SHP77 (cell line): Measurements from ENCODE around the gene DHRS1.

Source experiments
- DNase-seq, 2 experiments: peaks; one replicate each; lab custom pipeline; 2025; lab: John Stamatoyannopoulos, UW

Gene DHRS1

DNA sequence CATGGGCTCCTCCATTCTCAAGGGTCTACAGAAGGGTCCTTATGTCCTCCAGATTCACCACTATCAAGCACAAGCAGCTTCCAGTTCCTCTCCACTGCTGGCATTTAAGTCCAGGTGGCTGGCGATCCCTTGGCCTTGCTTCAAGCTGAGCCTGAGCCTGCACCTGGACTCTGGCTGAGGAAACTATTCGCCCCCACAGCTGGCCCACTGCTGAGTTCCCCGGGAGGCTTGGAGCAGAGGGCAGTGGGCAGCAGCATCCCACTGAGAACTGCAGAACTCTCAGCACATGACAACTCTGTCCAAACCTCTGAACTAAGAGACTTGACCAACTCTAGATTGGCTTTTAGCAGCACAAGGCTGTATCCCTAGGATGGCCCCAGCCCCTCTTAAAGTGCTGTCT is 16.8 kb downstream of the DHRS1 start:
- DNase-seq = no peak

DNA sequence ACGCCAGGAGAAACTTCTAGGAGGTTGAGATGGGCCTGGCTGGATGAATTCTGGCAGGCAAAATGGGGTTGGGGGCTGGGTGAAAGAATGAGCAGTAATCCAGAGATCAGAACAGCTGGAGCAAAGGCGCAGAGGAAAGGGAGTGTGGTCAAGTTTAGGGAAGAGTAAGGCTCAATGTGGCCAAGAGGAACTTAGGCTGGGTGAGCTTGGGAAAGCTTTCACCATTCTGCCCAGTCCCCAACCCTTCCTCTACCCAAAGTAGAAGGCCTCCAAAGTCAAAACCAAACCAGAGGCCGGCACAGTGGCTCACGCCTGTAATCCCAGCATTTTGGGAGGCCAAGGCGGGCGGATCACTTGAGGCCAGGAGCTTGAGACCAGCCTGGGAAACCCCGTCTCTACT is 17.9 kb downstream of the DHRS1 start:
- no peak for DNase-seq

DNA sequence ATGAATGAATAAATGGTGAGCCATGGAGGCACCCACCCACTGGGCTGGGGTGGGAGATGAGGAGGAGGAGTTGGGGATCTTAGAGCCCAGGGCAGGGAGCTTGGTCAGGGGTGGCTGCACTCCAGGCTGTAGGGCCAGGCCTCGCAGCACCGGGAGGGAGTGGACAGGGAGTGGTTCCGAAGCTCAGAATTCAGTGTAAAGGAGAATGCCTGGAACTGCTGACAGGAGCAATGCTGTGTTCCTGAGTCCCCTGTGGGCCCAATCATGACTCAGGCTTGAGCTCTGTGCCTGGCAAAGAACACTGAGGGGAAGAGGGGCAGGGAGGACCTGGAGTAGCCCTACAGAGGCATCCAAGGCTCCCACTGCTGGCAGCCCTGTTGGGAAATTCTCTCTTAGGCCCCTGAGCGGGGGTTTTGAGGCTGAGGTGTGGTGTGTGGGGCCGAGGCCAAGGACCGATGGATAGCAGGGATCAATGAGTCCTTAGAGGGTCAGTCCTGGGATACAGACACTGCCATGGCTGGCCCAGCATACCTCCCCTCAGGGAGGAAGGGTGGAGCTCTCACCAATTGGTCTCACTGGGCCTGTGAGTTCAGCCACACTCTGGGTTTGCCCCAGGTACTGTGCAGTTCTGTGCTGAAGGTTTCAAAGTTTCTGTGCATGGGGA is 18.7 kb downstream of the DHRS1 start:
- no peak for DNase-seq

DNA sequence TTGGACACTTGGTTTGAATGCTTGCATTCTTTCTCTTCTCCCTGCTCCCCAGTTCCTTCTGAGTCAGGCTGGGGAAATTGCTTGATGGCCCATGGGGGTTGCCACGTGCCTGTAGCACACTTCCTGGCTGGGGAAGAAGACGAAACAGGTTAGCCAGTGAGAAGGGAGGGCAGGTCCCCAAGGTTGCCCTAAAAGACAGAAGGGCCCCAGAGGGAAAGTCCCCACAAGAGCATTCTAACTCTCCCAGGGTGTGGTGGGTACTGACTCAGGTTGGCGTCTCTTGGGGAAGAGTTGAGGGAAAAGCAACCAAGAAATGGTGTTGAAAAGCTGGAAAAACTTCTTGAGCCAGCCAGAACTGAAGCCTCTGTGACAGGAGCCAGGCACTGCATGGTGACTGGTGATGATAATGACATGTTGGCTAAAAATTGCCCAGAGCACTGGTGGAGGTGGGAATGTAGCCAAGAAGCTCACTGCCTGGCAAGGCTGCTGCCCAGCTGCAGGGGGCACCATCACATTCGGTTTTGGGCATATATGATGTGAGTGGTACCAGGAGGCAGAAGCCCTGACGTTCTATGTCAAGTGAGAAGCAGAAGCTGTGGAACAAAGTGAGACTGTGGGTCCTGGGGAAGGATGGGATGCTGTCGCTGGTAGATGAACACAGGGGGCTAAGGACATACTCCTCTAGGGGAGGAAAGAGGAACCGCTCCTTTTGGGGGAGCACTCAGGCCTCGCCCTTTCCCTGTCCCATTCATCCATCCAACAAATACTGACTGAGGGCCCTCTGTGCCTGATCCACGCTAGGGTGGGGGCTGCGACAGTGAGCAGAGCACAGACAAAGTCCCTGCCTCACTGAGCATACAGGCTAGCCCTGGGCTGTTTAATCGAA is 20.0 kb downstream of the DHRS1 start:
- DNase-seq = no peak

DNA sequence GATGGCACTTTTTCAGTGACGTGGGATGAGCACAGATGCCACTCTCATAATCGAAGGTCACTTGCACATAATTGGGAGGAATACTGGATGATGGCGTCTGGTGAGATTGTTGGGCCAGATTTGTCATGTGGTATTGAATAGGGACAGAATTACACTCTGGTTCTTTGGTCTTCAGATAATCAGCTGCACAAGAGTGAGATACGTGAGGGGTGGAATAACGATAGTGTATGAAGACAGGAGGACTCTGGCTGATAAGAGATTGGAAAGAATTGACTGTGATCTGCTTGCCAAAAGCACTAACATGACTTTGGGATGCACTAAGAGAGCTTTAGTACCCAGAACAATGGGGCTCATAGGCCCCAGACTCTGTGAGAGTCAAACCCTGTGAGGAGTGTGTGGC is 21.2 kb downstream of the DHRS1 start:
- DNase-seq = no peak

DNA sequence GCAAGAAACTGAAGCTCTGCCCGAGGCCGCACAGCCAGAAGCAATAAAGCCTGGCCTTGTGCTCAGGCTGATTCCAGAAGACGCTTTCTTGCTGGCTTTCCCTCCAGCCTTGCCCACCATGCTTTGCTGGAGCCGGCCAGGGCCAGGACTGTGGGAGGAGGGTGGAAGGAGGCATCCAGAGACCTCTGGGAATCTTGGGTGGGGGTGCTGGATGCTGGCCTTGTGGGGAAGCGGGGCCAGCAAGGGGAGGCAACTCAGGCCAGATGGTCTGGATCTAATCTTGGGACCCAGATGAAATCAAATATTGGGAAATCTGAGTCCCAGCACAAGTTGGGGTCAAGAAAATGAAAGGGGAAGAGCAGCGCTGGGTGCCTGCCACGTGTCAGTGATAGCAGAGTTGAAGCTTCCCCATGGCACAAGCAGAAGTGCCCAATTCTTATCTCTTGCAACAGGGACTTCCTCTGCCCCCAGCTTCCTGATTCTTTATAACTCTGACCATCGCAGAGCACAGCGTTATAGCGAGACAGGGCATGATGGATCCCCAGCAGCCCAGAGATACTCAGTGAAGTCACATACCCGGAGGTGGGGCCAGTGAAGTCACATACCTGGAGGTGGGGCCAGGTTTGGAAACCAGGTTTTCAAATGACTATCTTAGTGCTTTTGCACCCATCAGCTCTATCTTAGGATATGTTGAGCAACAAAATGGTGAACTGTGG is 21.8 kb downstream of the DHRS1 start:
- DNase-seq = no peak

DNA sequence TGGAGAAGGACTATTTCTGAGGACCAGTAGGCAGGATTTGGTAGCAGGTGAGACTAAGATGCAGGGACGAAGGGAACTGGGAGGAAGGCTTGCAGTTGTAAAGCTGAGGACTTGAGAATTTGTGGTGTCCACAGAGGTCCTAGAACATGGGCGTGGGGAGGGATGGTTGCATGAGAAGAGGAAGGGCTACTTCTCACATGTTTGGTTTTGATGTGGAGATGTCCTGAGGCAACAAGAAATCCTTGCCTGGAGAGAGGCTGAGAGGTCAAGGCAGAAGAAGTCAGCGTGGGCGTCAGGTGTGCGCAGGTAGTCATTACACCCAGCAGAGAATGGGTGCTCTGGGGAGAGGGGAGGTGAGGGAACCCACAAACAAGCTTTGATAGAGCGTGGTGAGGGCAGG is 22.5 kb downstream of the DHRS1 start:
- no peak for DNase-seq

DNA sequence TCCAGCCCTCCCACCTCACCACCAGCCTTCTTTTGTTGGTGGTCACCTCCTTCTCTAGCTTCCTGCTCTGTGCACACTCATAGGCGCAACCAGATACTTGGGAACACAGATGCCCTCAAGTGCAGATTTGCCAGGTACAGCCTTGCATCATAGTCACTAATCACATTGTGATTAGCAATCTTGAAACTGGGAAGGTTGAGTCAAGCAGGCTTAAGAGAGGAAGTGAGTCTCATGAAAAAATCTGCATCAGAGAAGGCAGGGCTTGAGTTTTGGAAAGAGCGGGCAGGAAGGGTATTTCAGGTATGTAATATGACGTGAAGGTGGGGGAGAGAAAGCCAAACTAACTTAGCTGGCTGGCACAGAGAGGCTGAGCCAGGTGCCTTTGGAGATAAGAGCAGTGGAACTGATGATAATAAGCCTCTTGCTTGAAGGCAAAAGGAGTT is 25.5 kb downstream of the DHRS1 start:
- no peak for DNase-seq

DNA sequence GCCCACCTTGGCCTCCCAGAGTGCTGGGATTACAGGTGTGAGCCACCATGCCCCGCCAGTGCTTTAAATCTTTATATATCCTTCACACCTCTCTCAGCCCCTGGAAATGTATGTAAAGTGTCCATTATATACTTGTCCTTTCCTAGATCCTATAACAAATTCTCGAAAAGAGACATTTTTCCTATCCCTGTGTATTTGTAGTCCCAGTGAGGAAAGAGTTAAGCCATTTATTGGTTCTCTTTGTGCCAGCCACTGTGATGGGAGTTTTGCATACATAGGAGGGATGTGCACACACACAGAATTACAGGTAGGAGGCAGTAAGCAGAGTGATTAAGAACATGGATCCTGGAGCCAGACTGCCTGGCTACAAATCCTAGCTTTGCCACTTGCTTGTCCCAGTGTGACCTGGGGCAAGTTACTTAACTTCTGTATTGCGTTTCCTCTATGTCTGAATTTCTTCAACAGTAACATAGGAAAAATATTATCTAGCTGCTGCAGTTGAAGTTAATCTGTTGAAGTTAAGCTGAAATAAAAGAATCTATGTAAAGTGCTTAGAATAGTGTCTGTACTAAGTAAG is 26.1 kb downstream of the DHRS1 start:
- no peak for DNase-seq

DNA sequence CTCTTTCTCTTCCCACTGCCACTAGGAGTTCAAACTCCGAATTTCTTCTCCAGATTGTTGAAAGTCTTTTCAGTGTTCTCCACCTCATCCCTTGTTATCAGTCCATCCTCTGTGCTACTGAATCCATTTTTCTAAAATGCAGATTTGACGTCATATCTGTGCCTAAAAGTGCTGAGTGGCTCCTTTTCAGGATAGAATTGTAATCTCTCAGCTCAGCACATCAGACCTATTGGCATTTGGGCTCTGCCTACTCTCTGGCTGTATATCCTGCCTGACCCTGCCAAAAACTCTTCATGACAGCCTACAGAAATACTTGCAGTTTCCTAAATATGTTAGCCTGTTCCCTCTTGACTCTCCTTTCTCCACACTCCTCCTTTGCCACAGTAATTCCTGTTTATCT is 27.1 kb downstream of the DHRS1 start:
- DNase-seq = no peak

DNA sequence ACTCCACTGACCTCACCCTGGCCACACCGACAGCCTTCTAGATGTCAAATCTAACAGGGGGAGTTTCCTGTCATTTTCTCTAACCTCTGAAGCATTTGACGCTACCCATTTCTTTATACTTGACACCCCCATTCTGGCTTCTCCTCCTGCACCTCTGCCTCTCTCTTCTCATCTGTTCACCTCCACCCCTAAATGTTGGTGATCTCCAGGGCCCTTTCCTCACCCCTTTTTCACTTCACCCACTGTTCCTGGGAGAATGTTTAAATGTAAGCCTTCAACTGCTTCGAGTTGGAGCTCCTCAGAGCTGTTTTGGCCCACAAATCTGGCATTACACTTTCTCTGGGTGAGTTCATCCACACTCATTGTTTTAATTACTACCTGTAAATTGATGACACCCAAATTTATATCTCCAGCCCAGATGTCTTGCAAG is 27.7 kb downstream of the DHRS1 start:
- no peak for DNase-seq

DNA sequence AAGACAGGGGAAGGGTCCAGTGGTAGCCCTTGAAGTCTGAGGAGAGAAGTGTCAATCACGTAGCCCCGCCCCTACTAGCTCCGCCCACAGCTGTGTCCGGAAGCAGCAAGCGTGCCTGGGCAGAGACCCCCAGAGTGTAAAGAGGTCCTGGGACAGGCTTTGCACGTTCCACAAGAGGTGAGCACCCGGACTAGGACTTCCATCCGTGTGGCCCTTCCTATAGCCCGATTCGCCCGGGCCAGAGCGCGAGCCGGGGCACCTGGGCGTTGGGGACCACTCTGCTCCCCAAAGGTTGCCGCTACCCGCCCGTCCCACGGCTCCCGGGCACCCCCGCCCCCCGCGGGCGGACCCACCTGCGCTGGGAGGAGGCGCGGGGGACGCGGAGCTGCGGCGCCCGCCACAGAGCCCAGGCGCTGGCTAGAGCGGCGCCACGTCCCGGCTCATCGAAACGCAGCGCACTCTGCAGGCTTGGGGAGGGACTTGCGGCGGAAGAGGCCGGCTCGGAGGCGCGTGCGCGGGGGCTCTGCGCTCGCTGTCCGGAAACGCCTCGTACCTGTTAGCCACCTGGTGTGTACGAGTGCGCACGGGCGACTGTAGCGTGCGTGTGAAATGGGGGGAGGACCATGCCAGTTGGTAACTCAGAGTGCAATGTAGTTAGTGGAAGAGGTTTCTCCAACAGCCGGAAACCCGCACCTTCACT is 28.3 kb downstream of the DHRS1 start, which contains the start of gene RABGGTA:
Gene RABGGTA (minus strand): TSS at position 464 of the 700 bp plus-strand sequence. CDS start 482 bp downstream, outside the sequence.
- DNase-seq = peak; percentile 90 to 92

DNA sequence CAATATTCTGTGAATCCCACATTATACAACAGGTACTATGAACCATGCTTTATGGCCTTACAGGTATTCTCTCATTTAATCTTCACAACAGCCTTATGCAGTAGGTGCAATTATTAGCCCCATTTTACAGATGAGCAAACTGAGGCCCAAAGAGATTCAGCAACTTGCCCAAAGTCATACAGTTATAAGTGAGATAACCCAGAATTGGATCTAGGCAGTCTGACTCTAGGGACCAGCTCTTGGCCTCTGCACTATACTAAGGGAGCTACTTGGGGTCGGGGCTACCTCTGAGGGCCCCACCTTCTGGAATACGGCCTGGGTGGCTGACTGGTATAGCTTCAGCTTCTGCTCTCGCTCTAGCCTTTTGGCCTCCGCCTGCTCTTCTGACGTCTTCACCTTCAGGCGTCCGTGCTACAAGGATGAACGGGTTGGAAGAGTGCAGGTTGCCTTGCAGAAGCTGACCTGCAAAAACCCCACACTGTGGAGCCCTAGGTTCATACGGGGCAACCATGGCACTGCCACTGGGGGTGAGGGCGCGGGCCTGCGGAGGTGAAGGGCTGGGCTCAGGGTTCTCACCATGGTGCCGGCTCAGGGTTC is 28.9 kb downstream of the DHRS1 start:
- DNase-seq = no peak

DNA sequence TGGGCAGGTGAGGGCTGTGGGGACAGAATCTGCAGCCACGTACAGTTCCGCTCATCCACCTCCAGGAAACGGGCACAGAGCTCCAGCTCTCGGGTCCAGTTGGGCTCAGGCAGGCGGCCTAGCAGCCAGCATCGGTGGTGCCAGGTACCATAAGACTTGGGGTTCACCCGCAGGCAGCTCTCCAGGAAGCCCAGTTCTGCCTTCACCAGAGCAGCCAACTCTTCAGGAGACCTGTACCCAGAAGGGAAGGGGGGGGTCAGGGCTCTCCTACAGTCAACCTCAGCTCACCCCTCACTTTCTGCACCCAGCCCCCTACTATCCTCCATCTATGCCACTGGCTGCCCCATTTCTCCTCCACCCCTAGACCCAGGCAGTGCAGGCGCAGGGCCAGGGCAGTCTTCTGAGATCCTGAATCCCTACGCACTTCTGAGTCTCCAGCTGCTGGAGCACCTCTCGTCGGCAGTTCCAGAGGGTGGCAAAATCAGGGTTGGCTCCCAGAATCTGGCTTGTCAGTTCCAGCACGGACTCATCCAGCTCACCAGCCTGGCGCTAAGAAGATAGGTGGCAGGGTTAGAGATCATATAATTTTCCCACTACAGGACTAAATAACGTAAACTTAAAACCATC is 29.6 kb downstream of the DHRS1 start:
- no peak for DNase-seq

DNA sequence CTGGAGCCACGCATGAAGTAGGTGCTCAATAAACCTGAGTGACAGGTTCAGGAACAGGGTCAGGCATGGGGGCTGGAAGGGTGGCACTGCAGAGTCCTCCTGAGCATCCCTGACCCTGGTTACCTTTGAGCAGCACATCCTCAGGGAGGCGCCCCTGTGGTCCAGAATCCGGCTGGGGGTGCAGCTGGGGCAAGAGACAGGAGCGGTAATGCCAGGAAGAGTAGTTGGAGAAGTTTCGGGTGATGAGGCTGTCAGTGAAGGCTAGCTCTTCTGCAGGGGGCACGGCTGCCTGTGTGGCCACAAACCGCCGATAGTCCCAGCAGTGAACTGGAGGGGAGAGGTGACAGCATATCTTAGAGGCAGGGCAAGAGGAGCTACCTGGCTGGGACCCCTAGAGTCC is 30.2 kb downstream of the DHRS1 start:
- DNase-seq = no peak

DNA sequence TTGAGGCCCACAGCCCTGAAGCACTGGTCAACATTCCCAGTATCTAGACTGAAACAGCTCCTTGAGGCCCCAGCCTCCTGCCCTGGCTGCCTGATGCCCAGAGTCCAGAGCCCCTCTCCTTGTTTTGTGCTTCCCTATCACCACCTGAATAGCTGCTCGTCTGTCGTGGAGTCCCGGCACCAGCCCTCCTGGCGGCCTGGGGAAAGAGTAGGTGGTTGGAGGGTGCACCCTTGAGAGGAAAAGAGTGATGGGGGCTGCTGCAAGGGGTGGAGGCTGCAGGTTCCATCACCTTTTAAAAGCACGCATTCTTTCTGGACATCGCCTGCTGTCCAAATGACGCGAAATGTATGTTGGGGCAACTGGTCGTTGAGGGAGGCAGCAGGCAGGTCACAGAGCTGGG is 31.4 kb downstream of the DHRS1 start:
- no peak for DNase-seq

DNA sequence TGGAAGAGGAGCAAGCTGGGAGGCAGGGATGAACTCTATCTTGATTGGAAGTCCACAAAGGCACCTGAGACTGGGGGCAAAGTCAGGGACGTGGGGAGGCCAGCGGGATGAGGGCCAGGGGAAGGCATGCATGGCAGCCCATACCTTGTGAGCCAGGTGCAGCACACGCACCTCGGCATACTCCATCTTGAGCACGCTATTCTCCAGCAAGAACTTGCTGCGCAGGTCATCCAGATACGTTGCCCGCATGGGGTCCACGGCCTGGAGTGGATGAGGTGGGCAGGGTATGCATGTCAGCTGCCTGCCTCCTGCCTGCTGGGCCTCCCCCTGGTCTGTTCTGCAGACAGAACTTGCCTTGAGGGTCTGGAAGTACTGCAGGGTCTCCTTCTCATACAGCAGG is 32.1 kb downstream of the DHRS1 start:
- DNase-seq = no peak

DNA sequence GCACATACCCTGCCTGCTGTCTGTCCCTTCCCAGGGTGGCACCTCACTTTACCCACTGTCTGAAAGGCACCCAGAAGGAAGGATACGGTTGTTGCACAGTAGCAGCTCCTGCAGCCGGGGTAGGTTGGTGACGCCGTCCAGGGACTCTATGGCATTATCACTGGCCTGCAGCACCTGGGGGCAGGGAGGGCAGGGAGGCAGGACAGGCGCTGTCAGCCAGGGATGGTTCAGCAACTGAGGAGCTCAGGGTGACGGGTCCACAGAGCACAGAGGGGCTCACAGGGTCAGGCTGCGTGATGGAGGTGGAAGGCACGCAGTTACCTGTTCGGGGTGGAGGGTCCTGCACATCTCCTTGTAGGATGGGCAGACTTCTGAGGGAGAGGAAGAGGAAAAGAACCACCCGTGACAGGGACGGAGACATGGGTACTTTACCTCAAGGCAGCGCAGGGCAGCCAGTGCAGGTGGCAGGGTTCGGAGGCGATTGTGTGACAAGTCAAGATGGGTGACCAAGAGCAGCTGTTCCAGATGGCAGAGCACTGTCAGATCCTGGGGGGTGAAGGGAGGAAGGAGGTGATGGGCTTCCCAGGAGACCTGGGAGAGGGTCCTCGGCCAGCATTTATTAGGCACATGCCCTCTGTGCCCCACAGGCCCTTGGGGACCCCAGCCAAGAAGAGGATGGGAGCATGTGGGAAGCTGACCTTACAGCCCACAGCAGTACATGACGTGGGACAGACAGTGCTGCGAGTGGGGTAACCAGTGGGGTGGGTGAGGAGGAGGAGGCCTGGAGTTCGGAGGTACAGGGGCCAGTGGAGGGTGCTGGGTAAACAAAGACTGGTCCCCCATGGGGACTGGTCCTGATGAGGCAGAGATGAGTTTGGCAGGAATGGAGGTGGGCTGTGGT is 33.0 kb downstream of the DHRS1 start:
- DNase-seq = no peak

DNA sequence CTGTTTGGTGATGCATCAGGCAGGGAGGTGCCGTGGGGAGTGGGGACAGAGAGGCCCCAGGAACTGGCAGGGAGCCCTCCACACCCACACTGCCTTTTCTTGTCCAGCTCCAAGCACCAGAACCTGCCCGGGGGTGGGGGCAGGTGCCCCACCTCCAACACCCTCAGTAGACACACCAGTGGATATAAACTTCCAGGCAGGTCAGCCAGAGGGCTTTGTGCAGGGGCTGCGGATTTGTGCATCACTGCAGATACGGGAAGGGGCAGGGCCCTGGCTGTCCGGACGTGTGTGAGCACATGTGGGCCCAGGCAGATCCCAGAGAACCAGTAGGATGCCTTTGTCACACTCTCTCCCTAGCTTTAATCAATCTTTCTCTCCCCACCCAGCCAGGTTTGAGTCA is 35.3 kb downstream of the DHRS1 start:
- DNase-seq = no peak

DNA sequence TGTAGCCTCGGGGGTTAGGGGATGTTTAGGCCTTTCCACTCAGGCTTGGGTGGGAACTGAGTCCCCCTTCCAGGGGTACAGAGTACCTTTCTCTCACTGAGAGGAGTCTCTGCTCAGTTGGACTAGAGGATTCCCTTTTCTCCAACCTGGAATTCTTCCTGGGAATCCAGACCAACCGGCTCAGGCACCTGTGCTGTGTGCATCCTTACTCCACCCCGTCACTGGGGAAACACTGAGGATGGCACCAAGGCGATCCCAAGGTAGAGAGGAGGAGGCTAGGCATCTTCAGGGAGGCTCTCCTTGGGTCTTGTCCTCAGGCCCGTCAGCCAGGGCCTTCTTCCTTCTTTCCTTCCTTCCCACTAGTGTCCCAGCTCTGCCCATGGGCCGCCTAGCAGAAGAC is 35.7 kb downstream of the DHRS1 start:
- no peak for DNase-seq
